ENCODE results near the gene NTSR1. TPM values are rescaled to one million over a fixed set of nuclear protein-coding genes. Genes with fewer than 3 reads are reported as not detected.

NTSR1 gene
- total and polyA plus RNA-seq, 2 experiments from 2014 or later, result 0.15 to 1.4 TPM

DNA sequence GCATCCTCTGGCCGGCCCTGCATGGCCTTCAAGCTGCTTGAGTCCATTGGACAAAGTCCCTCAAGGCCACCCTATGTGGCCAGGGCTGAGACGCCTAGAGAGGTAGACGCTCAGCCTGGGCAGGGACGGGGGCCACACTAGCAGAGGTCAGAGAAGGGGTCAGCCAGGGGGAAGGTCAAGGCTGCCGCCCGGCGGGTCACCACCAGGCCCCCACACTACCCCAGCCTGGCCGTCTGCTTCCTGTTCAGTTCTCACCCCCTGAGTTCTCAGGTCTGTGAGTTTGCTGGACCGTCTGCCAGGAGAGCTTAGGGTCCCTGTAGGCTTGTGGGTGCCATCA is 37.3 kb downstream of the NTSR1 start (continued):
- TF ChIP-seq, protein P1, sequence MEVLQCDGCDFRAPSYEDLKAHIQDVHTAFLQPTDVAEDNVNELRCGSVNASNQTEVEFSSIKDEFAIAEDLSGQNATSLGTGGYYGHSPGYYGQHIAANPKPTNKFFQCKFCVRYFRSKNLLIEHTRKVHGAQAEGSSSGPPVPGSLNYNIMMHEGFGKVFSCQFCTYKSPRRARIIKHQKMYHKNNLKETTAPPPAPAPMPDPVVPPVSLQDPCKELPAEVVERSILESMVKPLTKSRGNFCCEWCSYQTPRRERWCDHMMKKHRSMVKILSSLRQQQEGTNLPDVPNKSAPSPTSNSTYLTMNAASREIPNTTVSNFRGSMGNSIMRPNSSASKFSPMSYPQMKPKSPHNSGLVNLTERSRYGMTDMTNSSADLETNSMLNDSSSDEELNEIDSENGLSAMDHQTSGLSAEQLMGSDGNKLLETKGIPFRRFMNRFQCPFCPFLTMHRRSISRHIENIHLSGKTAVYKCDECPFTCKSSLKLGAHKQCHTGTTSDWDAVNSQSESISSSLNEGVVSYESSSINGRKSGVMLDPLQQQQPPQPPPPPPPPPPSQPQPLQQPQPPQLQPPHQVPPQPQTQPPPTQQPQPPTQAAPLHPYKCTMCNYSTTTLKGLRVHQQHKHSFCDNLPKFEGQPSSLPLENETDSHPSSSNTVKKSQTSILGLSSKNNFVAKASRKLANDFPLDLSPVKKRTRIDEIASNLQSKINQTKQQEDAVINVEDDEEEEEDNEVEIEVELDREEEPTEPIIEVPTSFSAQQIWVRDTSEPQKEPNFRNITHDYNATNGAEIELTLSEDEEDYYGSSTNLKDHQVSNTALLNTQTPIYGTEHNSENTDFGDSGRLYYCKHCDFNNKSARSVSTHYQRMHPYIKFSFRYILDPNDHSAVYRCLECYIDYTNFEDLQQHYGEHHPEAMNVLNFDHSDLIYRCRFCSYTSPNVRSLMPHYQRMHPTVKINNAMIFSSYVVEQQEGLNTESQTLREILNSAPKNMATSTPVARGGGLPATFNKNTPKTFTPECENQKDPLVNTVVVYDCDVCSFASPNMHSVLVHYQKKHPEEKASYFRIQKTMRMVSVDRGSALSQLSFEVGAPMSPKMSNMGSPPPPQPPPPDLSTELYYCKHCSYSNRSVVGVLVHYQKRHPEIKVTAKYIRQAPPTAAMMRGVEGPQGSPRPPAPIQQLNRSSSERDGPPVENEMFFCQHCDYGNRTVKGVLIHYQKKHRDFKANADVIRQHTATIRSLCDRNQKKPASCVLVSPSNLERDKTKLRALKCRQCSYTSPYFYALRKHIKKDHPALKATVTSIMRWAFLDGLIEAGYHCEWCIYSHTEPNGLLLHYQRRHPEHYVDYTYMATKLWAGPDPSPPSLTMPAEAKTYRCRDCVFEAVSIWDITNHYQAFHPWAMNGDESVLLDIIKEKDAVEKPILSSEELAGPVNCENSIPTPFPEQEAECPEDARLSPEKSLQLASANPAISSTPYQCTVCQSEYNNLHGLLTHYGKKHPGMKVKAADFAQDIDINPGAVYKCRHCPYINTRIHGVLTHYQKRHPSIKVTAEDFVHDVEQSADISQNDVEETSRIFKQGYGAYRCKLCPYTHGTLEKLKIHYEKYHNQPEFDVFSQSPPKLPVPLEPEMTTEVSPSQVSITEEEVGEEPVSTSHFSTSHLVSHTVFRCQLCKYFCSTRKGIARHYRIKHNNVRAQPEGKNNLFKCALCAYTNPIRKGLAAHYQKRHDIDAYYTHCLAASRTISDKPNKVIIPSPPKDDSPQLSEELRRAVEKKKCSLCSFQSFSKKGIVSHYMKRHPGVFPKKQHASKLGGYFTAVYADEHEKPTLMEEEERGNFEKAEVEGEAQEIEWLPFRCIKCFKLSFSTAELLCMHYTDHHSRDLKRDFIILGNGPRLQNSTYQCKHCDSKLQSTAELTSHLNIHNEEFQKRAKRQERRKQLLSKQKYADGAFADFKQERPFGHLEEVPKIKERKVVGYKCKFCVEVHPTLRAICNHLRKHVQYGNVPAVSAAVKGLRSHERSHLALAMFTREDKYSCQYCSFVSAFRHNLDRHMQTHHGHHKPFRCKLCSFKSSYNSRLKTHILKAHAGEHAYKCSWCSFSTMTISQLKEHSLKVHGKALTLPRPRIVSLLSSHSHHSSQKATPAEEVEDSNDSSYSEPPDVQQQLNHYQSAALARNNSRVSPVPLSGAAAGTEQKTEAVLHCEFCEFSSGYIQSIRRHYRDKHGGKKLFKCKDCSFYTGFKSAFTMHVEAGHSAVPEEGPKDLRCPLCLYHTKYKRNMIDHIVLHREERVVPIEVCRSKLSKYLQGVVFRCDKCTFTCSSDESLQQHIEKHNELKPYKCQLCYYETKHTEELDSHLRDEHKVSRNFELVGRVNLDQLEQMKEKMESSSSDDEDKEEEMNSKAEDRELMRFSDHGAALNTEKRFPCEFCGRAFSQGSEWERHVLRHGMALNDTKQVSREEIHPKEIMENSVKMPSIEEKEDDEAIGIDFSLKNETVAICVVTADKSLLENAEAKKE (CRISPR knock-in tag; IDR thresholded peaks at IDR 0.05), result no peak
- no peak for TF ChIP-seq STAT1 (IDR thresholded peaks at IDR 0.05; ENCODE audit: unreplicated experiment)
- TF ChIP-seq ZNF114 (CRISPR knock-in tag; IDR thresholded peaks at IDR 0.05), result no peak
- TF ChIP-seq, protein P2, sequence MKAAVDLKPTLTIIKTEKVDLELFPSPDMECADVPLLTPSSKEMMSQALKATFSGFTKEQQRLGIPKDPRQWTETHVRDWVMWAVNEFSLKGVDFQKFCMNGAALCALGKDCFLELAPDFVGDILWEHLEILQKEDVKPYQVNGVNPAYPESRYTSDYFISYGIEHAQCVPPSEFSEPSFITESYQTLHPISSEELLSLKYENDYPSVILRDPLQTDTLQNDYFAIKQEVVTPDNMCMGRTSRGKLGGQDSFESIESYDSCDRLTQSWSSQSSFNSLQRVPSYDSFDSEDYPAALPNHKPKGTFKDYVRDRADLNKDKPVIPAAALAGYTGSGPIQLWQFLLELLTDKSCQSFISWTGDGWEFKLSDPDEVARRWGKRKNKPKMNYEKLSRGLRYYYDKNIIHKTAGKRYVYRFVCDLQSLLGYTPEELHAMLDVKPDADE (IDR thresholded peaks at IDR 0.05), result no peak
- TF ChIP-seq JUNB (IDR thresholded peaks at IDR 0.05; ENCODE audit: unreplicated experiment), result no peak
- no peak for TF ChIP-seq NANOG (IDR thresholded peaks at IDR 0.05; ENCODE audit: borderline replicate concordance)
- TF ChIP-seq EZH2phosphoT487 (IDR thresholded peaks at IDR 0.05; ENCODE audit: unreplicated experiment), result no peak
- no peak for TF ChIP-seq ZNF331 (CRISPR knock-in tag; IDR thresholded peaks at IDR 0.05; ENCODE audit: low read depth)

DNA sequence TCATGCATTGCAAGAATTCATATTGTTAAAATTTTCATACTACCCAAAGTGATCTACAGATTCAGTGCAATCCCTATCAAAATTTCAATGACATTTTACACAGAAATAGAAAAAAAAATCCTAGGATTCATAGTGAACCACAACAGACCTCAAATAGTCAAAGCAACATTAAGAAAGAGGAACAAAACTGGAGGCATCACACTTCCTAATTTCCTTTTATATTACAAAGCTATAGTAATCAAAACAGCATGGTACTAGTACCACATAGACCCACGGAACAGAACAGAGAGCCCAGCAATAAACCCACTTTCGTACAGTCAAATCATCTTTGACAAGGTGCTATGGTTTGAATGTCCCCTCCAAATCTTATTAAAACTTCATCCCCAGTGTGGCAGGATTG is 39.7 kb downstream of the NTSR1 start:
- Mint-ChIP-seq H3K27me3 (ENCODE audit: insufficient read depth, low read depth, poor library complexity) (peaks cover 6% of the 10 kb centered on the region), H3K4me3 (no peak overlapping the region), H3K9me3 (no peaks in the 10 kb centered on the region), H3K36me3 (ENCODE audit: low read depth) (no peaks in the 10 kb centered on the region), H3K4me1 (peaks cover 17% of the 10 kb centered on the region), H3K27ac (no peak overlapping the region)
- Histone ChIP-seq H3K4me1 (ENCODE audit: insufficient read depth) (peaks cover 9% of the 10 kb centered on the region; the same call in 1 of the 2 replicates), H3F3A (replicated peaks; ENCODE audit: low read depth) (0 out of 2 replicates have a peak, but pooled peaks cover 3% of the 10 kb centered on the region), H3K36me3 (ENCODE audit: insufficient read depth) (no peaks in the 10 kb centered on the region), H3K27me3 (ENCODE audit: insufficient read depth) (no peaks in the 10 kb centered on the region), H3K4me3 (no peak overlapping the region), H3K79me2 (replicated peaks; ENCODE audit: insufficient read depth) (no peaks in the 10 kb centered on the region), H4K20me1 (replicated peaks; ENCODE audit: insufficient read depth) (no peaks in the 10 kb centered on the region), H2AFZ (no peak overlapping the region), H3K4me2 (no peak overlapping the region), H3K27ac (ENCODE audit: low read depth) (no peak overlapping the region), H3K9me2 (ENCODE audit: insufficient read depth) (0 out of 2 replicates have a peak, but pooled peaks cover 3% of the 10 kb centered on the region)
- no peak for ATAC-seq
- DNase-seq (ENCODE audit: low spot score), result no peak
- TF ChIP-seq, protein P3, sequence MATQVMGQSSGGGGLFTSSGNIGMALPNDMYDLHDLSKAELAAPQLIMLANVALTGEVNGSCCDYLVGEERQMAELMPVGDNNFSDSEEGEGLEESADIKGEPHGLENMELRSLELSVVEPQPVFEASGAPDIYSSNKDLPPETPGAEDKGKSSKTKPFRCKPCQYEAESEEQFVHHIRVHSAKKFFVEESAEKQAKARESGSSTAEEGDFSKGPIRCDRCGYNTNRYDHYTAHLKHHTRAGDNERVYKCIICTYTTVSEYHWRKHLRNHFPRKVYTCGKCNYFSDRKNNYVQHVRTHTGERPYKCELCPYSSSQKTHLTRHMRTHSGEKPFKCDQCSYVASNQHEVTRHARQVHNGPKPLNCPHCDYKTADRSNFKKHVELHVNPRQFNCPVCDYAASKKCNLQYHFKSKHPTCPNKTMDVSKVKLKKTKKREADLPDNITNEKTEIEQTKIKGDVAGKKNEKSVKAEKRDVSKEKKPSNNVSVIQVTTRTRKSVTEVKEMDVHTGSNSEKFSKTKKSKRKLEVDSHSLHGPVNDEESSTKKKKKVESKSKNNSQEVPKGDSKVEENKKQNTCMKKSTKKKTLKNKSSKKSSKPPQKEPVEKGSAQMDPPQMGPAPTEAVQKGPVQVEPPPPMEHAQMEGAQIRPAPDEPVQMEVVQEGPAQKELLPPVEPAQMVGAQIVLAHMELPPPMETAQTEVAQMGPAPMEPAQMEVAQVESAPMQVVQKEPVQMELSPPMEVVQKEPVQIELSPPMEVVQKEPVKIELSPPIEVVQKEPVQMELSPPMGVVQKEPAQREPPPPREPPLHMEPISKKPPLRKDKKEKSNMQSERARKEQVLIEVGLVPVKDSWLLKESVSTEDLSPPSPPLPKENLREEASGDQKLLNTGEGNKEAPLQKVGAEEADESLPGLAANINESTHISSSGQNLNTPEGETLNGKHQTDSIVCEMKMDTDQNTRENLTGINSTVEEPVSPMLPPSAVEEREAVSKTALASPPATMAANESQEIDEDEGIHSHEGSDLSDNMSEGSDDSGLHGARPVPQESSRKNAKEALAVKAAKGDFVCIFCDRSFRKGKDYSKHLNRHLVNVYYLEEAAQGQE (IDR thresholded peaks at IDR 0.05; ENCODE audit: unreplicated experiment), result no peak
- TF ChIP-seq, protein P2 (IDR thresholded peaks at IDR 0.05), result no peak
- TF ChIP-seq ZNF114 (CRISPR knock-in tag; IDR thresholded peaks at IDR 0.05) (no peak), CREB1 (CRISPR knock-in tag; IDR thresholded peaks at IDR 0.05; ENCODE audit: low read depth) (no peak), STAT1 (IDR thresholded peaks at IDR 0.05; ENCODE audit: unreplicated experiment) (no peak), EZH2phosphoT487 (IDR thresholded peaks at IDR 0.05; ENCODE audit: unreplicated experiment) (no peak)

All from GM23338 (cell line).